DMS153 (cell line): ENCODE measurements around the gene ZBTB4.

Source experiments
- DNase-seq: peaks from one replicate; lab custom pipeline; 2025; lab: John Stamatoyannopoulos, UW

ZBTB4 gene, protein sequence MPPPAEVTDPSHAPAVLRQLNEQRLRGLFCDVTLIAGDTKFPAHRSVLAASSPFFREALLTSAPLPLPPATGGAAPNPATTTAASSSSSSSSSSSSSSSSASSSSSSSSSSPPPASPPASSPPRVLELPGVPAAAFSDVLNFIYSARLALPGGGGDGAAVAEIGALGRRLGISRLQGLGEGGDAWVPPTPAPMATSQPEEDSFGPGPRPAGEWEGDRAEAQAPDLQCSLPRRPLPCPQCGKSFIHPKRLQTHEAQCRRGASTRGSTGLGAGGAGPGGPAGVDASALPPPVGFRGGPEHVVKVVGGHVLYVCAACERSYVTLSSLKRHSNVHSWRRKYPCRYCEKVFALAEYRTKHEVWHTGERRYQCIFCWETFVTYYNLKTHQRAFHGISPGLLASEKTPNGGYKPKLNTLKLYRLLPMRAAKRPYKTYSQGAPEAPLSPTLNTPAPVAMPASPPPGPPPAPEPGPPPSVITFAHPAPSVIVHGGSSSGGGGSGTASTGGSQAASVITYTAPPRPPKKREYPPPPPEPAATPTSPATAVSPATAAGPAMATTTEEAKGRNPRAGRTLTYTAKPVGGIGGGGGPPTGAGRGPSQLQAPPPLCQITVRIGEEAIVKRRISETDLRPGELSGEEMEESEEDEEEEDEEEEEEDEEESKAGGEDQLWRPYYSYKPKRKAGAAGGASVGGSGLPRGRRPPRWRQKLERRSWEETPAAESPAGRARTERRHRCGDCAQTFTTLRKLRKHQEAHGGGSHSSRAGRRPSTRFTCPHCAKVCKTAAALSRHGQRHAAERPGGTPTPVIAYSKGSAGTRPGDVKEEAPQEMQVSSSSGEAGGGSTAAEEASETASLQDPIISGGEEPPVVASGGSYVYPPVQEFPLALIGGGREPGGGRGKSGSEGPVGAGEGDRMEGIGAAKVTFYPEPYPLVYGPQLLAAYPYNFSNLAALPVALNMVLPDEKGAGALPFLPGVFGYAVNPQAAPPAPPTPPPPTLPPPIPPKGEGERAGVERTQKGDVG

DNA sequence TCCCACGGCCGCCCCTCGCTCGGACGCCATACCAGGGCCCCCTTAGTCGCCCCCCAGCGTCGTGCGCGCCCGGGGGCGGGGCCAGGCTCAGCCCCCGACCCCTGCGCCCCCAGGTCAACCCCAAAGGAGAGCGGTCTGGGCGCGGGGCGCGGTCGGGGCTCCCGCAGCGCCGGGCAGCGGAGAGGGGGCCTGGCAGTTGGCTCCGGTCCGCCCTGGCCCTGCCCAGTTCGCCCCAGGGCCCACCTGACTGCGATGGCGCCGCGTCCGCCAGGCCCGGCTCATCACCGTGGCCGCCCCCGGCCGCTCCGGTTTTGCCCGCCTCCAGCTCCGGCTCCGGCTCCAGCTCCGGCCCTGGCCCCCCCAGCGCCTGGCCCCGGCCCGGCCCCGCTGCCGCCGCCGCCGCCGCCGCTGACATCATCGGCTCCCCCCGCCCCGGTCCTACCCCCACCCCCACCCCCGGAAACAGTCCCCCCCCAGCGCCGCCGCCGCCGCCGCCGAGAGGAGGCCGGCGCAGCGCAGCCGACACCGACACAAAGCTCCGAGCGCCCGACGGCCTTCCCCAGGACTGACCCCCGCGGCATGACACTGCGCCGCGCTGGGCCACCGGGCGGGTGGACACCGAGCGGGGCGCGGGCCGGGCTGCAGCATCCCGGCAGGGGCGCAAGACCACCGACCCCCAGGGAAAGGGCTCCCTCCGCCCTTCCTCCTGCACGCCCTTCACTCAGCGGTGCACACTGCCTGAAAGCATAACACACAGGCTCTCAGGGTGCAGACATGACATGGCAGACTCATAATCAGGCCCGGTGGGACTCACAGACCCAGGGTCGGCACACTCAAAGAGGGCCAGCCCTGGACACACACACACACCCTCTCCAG, at the start of gene ZBTB4:
TSS of gene ZBTB4 (minus strand) at position 419 of the 876 bp plus-strand sequence. CDS start 12,830 bp downstream, outside the sequence.
- DNase-seq = no peak

DNA sequence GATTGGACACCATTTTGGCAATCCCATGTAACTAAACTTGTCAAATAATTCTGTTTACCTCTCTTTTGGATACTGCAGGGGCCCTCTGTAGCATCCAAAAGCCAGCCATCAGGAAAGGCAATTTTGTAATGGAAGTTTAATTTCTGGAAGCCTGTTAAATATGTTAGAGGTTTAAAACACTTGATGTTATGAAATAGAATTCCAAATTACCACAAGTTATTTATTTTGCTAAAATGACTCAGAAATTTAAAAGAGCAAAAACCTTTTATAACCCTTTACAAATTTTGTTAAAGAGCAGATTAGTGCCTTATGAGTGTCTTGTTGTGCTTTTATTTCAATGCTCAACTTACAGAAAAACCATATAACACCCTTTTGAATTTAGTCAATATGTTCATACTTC, 49.4 kb upstream of the ZBTB4 start:
- no peak for DNase-seq

DNA sequence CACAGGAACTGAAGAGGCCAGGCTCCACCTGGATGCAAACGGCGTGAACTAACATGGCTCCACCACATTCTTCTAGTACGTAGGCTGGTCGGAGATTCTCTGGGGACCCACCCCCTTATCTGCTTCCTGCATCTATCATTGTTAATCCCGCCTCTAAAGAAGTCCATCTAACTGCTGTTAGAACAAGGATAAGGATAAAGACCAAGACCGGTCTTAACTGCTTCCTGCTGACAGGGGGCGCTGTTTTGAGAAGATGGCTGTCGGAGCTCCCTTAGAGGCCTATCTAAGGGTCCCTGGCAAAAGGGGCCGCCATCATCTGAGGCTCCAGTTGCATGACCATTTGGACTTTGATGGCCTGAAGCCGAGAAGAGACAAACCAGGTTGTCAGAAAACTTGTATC, 43.6 kb upstream of the ZBTB4 start:
- peak; percentile 14 for DNase-seq

DNA sequence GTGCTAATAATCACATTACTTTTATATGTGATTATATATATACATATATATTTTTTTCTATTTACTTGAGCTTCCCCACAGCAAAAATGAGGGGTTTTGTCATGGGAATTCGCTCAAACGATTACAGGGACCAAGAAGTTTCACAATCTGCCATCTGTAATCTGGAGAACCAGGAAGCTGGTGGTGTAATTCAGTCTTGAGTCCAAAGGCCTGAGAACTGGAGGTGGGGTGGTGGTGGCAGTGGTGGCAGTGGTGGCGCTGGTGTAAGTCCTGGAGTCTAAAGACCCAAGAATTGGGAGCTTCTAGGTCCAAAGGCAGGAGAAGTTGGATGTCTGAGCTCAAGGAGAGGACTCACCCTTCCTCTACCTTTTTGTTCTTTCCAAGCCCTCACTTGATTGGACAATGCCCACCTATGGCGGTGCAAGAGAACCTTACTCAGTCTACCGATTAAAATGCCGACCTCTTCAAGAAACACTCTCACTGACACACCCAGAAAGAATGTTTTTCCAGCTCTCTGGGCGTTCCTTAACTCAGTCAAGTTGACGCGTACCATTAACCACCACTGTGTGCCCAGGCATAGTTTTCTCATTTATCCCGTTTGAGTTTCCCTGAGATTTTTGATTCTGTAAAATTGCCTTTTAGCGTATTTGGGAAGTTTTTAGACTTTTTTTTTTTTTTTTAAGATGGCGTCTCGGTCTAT, 36.6 kb upstream of the ZBTB4 start:
- DNase-seq = no peak

DNA sequence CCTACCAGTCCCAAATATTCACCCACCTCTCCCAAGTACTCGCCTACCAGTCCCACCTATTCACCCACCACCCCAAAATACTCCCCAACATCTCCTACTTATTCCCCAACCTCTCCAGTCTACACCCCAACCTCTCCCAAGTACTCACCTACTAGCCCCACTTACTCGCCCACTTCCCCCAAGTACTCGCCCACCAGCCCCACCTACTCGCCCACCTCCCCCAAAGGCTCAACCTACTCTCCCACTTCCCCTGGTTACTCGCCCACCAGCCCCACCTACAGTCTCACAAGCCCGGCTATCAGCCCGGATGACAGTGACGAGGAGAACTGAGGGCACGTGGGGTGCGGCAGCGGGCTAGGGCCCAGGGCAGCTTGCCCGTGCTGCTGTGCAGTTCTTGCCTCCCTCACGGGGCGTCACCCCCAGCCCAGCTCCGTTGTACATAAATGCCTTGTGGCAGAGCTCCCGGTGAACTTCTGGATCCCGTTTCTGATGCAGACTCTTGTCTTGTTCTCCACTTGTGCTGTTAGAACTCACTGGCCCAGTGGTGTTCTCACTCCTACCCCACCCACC, 34.5 kb upstream of the ZBTB4 start:
- DNase-seq = no peak

DNA sequence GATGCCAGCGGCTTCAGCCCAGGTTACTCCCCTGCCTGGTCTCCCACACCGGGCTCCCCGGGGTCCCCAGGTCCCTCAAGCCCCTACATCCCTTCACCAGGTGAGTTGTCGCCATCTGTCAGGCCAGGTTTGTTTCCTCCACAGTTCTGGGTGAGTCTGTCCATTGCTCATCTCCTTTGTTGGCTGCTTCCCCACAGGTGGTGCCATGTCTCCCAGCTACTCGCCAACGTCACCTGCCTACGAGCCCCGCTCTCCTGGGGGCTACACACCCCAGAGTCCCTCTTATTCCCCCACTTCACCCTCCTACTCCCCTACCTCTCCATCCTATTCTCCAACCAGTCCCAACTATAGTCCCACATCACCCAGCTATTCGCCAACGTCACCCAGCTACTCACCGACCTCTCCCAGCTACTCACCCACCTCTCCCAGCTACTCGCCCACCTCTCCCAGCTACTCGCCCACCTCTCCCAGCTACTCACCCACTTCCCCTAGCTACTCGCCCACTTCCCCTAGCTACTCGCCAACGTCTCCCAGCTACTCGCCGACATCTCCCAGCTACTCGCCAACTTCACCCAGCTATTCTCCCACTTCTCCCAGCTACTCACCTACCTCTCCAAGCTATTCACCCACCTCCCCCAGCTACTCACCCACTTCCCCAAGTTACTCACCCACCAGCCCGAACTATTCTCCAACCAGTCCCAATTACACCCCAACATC, 33.6 kb upstream of the ZBTB4 start:
- no peak for DNase-seq

DNA sequence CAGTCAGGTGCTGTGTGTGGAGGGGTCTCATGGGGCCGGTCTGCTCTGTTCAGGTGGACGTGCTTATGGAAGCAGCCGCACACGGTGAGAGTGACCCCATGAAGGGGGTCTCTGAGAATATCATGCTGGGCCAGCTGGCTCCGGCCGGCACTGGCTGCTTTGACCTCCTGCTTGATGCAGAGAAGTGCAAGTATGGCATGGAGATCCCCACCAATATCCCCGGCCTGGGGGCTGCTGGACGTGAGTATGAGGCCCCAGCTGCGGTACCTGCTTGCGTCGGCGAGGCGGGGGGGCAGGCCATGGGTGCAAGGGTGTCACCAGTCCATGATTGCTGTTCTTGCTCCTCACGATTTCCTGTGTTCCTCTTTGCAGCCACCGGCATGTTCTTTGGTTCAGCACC, 32.7 kb upstream of the ZBTB4 start:
- no peak for DNase-seq

DNA sequence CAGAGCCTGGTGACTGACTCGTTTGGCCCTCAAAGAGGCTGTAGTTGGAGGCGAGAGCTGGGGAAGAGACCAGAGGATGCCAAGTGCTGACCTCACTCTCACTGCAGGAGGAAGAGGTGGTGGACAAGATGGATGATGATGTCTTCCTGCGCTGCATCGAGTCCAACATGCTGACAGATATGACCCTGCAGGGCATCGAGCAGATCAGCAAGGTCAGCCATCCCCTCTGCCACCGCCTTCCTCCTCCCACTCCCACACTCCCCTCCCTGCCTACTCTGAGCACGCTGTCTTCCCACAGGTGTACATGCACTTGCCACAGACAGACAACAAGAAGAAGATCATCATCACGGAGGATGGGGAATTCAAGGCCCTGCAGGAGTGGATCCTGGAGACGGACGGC, 31.7 kb upstream of the ZBTB4 start:
- no peak for DNase-seq

DNA sequence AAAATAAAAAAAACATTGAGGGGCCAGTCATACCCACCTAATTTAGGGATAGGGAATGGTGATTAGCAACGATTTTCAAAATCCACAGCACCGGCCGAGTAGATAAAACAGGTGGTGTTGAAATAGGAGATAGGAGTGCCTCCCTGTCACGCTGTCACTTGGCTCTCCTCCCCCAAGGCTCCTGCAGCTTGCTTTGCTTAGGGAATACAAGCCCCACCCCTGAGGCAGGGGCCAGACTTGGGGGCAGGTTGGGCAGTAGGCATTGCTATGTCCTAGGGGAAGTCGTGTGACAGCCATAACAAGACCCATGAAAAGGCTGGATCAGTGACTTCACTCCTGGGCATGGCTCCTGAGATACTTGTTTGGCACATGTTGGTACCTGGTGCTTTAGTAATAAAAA, 30.5 kb upstream of the ZBTB4 start:
- DNase-seq = no peak

DNA sequence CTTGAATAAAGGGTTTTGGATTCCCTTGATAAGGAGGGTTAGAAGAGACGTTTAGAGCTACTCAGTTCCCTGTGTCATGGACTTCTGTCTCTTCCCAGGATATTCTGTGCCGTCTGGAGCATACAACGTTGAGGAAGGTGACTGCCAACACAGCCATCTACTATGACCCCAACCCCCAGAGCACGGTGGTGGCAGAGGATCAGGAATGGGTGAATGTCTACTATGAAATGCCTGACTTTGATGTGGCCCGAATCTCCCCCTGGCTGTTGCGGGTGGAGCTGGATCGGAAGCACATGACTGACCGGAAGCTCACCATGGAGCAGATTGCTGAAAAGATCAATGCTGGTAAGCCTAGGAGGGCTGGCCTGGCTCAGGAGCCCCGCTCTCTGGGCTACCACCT, 29.4 kb upstream of the ZBTB4 start:
- DNase-seq = no peak

DNA sequence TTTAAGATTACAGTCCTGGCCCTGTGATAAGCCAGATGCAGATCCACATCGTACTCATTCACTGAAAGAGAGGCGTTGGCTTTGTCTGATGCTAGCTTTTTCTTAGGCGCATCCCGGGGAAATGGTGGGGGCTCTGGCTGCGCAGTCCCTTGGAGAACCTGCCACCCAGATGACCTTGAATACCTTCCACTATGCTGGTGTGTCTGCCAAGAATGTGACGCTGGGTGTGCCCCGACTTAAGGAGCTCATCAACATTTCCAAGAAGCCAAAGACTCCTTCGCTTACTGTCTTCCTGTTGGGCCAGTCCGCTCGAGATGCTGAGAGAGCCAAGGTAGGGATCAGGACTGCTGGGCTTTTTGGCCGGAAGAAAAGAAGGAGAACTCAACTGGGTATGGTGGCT, 28.7 kb upstream of the ZBTB4 start:
- no peak for DNase-seq

DNA sequence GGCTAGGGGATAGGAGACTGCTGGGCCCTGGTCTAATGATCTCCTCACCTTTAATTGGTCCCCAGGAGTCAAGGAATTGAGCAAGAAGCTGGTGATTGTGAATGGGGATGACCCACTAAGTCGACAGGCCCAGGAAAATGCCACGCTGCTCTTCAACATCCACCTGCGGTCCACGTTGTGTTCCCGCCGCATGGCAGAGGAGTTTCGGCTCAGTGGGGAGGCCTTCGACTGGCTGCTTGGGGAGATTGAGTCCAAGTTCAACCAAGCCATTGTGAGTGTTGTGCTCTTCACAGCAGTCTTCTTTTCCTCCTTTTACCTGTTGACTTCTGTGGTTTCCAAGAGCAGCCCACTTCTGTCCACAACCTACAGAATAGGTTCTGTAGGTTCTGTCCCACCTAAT, 24.1 kb upstream of the ZBTB4 start:
- DNase-seq = no peak

DNA sequence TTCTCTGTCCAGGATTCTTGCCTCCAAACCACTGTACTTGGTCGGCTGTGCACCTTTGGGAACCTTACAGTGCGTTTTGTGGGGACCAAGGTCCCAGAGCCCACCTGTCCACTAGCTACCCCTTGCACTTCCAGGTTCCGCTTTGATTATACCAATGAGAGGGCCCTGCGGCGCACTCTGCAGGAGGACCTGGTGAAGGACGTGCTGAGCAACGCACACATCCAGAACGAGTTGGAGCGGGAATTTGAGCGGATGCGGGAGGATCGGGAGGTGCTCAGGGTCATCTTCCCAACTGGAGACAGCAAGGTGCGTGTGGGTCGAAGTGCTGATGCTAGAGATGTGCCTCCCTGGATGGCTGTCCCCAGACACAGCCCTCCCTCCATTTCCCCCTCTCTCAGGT, 23.6 kb upstream of the ZBTB4 start:
- no peak for DNase-seq

DNA sequence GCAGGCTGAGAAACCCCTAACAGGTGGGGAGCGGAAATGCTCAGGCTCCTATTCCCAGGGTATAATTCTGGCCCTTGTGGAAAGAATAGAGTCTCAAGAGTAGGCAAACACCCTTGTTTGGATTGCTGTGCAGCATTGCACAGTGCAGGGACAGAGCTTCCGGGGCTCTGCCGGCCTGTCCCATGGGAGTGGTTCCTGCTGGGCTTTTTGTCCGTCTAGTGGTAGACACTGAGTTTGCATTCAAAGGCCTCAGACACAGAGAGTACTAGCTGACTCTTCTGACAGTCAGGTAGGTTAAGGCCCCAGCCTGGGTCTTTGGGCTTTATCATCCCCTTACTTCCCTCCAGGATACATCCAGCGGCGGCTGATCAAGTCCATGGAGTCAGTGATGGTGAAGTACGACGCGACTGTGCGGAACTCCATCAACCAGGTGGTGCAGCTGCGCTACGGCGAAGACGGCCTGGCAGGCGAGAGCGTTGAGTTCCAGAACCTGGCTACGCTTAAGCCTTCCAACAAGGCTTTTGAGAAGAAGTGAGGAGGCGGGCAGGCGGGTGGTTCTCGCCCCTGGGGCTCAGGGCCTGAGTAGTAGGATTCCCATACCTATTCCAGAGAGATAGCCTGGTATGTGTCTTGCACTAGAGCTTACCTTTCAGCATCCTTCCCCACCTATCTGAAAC, 22.9 kb upstream of the ZBTB4 start:
- no peak for DNase-seq

DNA sequence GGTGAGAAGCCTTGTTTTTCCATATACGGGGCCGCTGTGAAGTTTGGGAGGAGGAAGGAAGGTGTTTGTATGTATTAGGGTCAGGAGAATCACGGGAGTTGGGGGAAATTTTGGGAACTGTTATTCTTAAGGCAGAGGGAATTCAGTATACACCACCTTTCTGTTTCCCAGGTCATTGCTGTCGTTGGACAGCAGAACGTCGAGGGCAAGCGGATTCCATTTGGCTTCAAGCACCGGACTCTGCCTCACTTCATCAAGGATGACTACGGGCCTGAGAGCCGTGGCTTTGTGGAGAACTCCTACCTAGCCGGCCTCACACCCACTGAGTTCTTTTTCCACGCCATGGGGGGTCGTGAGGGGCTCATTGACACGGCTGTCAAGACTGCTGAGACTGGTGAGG, 22.3 kb upstream of the ZBTB4 start:
- no peak for DNase-seq

DNA sequence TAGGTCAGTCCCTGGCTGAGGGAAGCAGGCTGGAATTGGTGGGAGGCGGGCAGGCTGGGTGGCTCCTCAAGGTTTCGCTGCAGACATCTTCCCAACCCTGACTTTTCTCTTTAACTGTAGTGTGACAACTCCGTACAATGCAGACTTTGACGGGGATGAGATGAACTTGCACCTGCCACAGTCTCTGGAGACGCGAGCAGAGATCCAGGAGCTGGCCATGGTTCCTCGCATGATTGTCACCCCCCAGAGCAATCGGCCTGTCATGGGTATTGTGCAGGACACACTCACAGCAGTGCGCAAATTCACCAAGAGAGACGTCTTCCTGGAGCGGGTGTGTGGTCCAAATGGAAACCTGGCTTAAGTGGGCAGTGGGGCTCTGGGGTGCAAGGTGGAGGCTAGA, 19.7 kb upstream of the ZBTB4 start:
- DNase-seq = no peak

DNA sequence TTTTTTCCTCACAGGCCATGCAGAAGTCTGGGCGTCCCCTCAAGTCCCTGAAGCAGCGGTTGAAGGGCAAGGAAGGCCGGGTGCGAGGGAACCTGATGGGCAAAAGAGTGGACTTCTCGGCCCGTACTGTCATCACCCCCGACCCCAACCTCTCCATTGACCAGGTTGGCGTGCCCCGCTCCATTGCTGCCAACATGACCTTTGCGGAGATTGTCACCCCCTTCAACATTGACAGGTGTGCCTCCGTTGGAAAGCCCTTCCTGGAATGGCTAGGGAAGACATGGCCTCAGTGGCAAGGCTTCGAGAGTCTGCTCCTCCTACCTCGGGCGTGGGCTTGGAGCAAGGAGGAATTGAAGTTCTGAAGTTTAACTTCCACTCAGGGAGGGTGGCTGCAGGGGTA, 18.2 kb upstream of the ZBTB4 start:
- DNase-seq = no peak

DNA sequence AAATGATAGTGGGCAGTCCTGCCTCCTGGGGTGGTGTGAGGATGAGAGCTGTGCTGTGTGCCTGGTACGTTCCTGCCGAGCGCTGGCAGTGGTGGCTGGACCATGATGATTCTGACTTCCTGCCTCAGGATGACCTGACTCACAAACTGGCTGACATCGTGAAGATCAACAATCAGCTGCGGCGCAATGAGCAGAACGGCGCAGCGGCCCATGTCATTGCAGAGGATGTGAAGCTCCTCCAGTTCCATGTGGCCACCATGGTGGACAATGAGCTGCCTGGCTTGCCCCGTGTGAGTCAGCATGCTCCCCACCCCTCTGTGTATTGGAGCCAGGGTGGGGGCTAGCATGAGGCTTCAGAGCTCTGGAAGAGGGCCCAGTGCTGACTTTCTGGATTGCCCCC, 17.8 kb upstream of the ZBTB4 start:
- no peak for DNase-seq

DNA sequence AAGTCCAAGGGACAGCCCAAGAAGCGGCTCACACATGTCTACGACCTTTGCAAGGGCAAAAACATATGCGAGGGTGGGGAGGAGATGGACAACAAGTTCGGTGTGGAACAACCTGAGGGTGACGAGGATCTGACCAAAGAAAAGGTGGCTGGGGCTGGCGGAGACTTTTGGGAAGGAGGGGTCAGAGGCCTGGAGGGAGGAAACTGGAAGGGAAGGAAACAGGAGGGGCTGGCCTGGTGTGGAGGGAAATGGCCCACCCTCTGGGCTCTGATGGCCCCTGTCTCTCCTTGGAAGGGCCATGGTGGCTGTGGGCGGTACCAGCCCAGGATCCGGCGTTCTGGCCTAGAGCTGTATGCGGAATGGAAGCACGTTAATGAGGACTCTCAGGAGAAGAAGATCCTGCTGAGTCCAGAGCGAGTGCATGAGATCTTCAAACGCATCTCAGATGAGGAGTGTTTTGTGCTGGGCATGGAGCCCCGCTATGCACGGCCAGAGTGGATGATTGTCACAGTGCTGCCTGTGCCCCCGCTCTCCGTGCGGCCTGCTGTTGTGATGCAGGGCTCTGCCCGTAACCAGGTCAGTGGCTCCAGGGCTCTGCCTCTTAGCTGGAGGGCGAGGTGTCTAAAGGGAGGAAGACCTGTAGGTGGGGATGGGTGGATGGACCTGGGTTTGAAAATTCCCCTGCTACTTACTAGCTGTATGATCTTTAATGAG, 17.2 kb upstream of the ZBTB4 start:
- DNase-seq = no peak
